Islet of Langerhans (tissue), 1 donor: Measurements from ENCODE around the gene C1orf105.
"Not testable (repeated sequence)": the region's sequence is repeated elsewhere in the genome, so short reads cannot be mapped to it uniquely, and the experiment has no call there.

Experiments
- FAIRE-seq: peaks from one replicate; lab custom pipeline; 2011; peaks lifted over from hg19 to GRCh38; lab: Jason Lieb, UNC

Gene C1orf105

GRCh38 chr1:172429331-172430127 is 9.0 kb downstream of the C1orf105 start:
- no peak for FAIRE-seq

- no peak for FAIRE-seq
Measured at GRCh38 chr1:172430128-172430454, 9.6 kb downstream of the C1orf105 start.

DNA sequence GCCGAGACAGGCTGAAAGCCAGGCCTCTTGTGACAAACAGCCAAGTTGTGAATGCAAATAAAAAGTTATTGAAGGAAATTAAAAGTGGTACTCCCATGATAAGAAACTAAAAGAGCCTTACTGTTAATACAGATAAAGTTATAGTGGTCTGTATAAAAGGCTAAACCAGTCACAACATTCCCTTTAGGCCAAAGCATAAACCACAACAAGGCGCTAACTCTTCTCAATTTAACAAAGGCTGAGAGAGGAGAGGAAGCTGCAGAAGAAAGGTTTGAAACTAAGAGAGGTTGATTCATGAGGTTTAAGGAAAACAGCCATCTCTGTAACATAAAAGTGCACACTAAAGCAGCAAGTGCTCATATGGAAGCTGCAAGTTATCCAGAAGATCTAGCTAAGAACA is 10.7 kb downstream of the C1orf105 start:
- no peak for FAIRE-seq

DNA sequence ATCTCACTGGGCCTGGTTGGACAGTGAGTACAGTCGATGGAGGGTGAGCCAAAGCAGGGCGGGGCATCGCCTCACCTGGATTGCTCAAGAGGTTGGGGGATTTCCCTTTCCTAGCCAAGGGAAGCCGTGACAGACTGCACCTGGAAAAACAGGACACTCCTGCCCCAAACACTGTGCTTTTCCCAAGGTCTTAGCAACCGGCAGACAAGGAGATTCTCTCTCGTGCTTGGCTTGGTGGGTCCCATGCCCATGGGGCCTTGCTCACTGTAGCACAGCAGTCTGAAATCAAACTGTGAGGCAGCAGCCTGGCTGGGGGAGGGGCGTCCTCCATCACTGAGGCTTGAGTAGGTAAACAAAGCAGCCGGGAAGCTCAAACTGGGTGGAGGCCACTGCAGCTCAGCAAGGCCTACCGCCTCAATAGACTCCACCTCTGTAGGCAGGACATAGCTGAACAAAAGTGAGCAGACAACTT is 11.3 kb downstream of the C1orf105 start:
- FAIRE-seq, result no peak

DNA sequence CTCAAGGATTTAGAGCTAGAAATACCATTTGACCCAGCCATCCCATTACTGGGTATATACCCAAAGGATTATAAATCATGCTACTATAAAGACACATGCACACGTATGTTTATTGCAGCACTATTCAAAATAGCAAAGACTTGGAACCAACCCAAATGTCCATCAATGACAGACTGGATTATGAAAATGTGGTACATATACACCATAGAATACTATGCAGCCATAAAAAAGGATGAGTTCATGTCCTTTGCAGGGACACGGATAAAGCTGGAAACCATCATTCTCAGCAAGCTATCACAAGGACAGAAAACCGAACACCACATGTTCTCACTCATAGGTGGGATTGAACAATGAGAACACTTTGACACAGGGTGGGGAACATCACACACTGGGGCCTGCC is 16.7 kb downstream of the C1orf105 start:
- not testable (repeated sequence) for FAIRE-seq

- no peak for FAIRE-seq
Measured at GRCh38 chr1:172442404-172442803, 21.9 kb downstream of the C1orf105 start.

GRCh38 chr1:172442843-172443565 is 22.5 kb downstream of the C1orf105 start:
- peak; percentile 61 for FAIRE-seq

DNA sequence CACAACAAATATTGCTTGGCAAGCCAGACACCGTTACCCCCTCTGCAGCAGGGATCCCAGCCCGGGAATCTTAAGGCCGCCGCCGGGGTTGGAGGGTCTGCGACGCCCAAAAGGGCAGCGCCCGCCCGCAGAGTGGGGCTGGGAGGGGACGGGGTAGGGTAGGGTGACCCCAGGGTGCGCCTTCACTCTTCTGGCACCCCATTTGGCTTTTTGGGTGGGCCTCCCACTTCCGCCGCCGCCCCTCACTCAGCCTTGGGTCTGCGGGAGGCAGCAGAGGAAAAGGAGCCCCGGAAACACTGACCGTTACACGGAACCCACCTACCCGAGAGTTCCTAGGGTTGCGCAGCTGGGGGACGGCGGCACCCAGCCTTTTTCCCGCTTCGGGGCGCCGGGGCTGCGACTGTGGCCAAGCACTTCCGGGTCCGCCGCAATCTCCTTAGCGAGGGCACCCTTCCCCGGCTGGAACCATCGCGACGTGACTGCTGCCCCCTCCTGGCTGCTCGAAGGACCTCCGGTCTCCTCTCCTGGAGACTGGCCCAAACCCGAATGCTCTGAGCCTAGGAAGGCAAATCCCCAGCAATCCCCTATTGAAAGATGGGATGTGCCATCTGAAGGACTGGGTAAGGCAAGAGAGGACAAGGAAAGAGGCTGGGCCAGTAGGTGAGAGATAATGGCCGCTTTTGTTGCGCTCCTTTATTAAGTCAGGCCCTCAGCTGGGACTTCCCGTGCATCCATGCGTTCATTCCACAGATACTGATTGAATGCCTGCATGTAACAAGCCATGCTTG is 23.4 kb downstream of the C1orf105 start, which contains the start of gene PIGC:
PIGC (minus strand) TSS at position 404 of the 788 bp plus-strand sequence. CDS start 1,447 bp downstream, outside the sequence.
- peak; percentile 74 for FAIRE-seq

DNA sequence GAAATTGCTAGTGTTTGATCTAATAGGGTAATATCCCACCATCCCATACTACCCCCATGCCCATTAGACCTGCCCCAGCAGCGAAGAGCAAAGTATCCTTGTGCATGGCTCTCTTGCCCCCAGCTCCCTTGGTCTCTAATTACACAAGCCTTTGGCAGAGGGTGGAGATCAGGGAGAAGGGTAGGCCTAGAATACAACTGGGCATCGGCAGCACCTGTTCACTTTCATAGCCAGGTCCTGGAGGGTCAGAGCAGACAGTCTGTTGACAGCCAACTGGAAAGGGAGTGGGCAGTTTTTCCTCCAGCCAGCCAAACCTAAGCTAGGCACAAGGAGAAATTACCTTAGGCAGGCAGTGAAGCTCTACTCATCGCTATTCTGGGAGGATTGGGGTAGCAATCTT is 26.1 kb downstream of the C1orf105 start:
- no peak for FAIRE-seq

DNA sequence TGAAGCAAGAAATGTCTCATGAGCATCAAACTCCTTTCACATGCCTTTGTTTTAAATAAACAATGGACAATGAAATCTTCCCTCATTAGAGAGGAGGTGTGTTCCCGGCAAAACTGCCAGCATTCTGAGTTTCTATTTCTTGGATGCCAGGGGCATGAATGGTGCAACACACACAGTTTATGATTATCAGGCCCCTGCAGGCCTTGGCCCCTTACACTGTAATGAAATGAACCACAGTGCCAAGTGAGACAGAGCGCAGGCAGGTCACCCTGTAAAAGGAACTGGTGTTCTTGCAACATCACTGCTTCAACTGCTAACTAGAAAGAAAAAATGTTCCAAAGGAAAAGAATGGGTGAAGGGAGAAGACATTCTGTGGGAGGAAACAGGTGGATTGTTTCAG is 27.2 kb downstream of the C1orf105 start:
- no peak for FAIRE-seq

DNA sequence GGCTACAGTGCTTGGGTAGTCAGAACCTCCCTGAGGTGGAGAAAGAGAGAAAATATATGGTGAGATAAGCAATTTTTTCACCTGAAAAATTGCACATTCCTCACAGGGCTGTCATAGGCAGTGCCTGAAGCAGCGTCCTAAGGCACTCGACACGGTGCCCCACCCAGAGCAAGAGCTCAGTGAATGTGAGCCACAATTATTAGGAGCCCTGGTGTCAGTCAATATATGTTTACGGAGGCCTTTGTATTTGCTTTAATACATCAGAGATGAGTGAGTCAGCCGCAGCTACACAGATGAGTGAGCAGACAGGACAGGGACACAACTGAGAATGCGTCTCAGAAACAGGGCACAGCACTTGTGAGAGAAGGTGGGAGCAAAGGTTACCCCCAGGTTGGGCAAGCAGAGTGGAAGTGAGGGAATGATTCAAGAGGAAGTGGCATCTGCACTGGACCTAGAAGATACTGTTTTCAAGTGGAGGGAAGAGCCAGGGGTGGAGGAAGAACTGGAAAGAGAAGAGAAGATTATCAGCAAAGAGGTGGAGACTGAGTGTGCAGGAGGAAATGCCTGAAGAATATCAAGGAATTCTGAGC is 28.6 kb downstream of the C1orf105 start:
- no peak for FAIRE-seq

GRCh38 chr1:172449585-172450523 is 29.4 kb downstream of the C1orf105 start:
- no peak for FAIRE-seq

DNA sequence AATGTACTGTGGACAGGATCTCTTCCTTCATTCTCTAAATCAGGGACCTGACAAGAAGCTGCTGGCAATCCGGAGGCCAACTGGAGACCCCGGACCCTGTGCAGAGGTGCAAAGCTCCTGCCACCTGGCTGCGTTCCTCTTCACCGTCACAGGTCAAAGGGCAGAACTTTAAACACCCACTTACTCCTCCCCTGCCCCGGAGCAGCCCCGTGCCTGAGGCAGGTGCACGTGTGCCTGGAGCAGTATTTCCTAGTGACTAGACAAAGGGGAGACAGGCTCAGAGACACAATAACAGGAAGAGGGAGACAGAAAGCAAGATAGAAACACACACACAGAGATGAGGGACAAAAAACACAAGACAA is 30.0 kb downstream of the C1orf105 start:
- FAIRE-seq, result no peak

GRCh38 chr1:172451002-172451443 is 30.5 kb downstream of the C1orf105 start:
- FAIRE-seq, result peak; percentile 83

GRCh38 chr1:172452536-172453152 is 32.2 kb downstream of the C1orf105 start:
- no peak for FAIRE-seq

DNA sequence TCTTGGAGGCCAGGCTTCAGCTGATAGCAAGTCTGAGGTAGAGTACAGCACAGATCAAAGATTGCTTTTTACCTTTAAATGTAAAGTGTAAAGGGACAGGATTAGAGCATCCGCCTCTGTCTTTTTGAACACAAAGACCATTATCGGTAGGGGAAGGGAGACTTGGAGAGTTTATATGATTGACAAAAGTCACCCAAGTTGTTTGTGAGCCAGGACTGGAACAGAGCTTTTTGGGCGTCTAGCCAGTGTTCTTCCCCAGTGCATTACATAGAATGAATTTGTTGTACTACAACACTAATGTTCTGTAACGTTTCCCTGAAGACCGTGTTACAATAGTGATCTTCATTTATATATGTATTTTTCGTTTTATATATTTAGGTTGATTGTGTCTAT is 32.7 kb downstream of the C1orf105 start:
- no peak for FAIRE-seq

GRCh38 chr1:172453607-172454006 is 33.1 kb downstream of the C1orf105 start:
- FAIRE-seq, result no peak

DNA sequence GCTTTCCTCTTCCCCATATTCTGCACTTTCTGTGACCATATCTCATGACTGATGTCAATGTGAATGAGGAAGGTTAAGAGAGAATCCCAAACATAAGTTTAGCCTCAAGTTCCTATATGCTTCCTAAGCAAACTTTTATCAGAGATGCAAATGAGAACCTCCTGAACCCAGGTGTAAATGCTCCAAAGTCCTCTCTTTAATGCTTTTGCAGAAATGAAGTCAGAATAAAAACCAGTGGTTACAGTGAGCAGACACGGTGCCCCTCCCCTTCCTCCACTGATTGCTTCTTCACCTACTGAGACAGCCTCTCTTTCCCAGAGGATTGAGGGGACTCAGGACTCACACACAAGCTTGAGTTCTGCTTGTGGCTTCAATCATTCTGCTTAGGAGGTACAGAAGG is 35.0 kb downstream of the C1orf105 start:
- FAIRE-seq, result no peak

DNA sequence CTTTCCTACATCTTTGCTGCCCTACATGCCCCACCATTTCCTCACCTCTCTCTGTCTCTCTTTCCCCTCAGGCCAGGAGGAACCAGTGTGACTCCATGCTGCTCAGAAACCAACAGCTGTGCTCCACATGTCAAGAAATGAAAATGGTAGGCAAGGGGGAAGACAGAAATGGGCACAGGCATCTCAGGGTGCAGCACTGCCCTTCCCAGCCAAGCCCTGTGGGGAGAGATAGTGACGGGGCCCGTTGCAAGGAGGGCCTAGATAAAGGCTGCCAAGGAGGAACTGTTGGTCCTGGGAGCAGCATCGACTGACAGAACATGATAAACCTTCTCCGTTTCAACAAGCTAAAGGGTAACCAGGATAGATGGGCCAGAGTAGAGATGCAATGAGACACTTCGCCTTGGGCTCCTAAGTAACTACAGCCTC is 35.9 kb downstream of the C1orf105 start:
- FAIRE-seq, result no peak

DNA sequence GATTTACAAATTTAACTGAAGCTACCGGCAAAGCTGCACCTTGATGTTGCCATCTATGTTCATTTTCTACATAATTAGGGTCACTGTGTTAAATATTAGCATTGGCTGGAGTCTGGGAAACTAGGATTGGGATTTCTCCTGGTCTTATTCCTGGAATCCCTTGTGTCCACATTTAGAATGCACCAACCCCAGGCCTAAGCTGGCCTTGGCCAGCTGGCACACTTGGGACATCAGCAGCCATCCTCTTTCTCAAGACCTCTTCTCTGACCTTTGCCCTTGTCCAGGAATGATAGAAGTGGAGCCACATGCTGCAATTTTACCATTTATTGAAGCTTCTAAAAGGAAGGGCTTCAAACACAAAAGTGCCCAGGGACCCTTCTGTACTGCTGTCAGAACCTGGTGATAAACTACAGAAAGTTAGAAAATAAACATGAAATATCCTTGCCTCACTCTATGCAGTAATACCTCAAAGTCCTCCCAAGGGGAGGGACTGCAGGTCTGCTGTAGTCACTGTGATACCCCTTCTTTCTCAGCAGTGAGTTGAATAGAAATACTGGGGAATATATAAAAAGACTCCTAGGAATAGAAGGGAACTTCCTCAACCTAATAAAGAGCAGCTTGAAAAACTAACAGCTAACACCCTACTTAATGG is 37.1 kb downstream of the C1orf105 start:
- FAIRE-seq, result no peak
